Measurements from ENCODE around the gene NRCAM.

DNA sequence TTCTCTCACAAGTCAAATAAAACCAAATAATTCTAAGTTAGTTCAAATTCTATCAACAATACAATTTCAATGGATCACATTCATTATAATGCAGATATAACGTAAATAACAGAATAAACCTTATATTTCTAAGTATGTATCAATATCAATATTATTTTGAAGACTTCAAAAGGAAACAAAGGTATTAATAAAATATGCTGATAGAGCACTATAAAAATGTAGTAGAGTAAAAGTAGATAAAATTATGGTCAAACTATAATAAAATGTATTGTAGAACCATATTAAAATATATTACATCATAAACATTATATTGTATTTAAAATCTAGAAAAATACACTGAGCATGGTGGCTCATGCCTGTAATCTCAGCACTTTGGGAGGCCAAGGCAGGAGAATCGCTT is 23.5 kb upstream of the NRCAM start:
- TF ChIP-seq, protein P1, sequence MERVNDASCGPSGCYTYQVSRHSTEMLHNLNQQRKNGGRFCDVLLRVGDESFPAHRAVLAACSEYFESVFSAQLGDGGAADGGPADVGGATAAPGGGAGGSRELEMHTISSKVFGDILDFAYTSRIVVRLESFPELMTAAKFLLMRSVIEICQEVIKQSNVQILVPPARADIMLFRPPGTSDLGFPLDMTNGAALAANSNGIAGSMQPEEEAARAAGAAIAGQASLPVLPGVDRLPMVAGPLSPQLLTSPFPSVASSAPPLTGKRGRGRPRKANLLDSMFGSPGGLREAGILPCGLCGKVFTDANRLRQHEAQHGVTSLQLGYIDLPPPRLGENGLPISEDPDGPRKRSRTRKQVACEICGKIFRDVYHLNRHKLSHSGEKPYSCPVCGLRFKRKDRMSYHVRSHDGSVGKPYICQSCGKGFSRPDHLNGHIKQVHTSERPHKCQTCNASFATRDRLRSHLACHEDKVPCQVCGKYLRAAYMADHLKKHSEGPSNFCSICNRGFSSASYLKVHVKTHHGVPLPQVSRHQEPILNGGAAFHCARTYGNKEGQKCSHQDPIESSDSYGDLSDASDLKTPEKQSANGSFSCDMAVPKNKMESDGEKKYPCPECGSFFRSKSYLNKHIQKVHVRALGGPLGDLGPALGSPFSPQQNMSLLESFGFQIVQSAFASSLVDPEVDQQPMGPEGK (CRISPR knock-in tag; IDR thresholded peaks at IDR 0.05; ENCODE audit: borderline replicate concordance) = no peak
- TF ChIP-seq, protein P2, sequence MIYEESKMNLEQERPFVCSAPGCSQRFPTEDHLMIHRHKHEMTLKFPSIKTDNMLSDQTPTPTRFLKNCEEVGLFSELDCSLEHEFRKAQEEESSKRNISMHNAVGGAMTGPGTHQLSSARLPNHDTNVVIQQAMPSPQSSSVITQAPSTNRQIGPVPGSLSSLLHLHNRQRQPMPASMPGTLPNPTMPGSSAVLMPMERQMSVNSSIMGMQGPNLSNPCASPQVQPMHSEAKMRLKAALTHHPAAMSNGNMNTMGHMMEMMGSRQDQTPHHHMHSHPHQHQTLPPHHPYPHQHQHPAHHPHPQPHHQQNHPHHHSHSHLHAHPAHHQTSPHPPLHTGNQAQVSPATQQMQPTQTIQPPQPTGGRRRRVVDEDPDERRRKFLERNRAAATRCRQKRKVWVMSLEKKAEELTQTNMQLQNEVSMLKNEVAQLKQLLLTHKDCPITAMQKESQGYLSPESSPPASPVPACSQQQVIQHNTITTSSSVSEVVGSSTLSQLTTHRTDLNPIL (CRISPR knock-in tag; IDR thresholded peaks at IDR 0.05; ENCODE audit: low read depth) = no peak
- TF ChIP-seq SNAI2 (CRISPR knock-in tag; IDR thresholded peaks at IDR 0.05) (no peak), CSDC2 (CRISPR knock-in tag; IDR thresholded peaks at IDR 0.05) (no peak), ARNTL (CRISPR knock-in tag; IDR thresholded peaks at IDR 0.05; ENCODE audit: borderline replicate concordance, low read depth) (no peak), GLIS3 (CRISPR knock-in tag; IDR thresholded peaks at IDR 0.05) (no peak), ISL1 (CRISPR knock-in tag; IDR thresholded peaks at IDR 0.05) (no peak), RARB (CRISPR knock-in tag; IDR thresholded peaks at IDR 0.05) (no peak), ESRRG (CRISPR knock-in tag; IDR thresholded peaks at IDR 0.05) (no peak), ZNF70 (CRISPR knock-in tag; IDR thresholded peaks at IDR 0.05) (no peak), BACH2 (CRISPR knock-in tag; IDR thresholded peaks at IDR 0.05; ENCODE audit: borderline replicate concordance) (no peak), ZNF565 (CRISPR knock-in tag; conservative IDR thresholded peaks at IDR 0.05; ENCODE audit: low read depth) (no peak), ZFP30 (CRISPR knock-in tag; IDR thresholded peaks at IDR 0.05) (no peak)
- TF ChIP-seq, protein P3, sequence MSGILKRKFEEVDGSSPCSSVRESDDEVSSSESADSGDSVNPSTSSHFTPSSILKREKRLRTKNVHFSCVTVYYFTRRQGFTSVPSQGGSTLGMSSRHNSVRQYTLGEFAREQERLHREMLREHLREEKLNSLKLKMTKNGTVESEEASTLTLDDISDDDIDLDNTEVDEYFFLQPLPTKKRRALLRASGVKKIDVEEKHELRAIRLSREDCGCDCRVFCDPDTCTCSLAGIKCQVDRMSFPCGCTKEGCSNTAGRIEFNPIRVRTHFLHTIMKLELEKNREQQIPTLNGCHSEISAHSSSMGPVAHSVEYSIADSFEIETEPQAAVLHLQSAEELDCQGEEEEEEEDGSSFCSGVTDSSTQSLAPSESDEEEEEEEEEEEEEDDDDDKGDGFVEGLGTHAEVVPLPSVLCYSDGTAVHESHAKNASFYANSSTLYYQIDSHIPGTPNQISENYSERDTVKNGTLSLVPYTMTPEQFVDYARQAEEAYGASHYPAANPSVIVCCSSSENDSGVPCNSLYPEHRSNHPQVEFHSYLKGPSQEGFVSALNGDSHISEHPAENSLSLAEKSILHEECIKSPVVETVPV (CRISPR knock-in tag; IDR thresholded peaks at IDR 0.05) = no peak
